KMS-11 (cell line): ENCODE results near the gene NDFIP1.

Source experiments
- H2AFZ ChIP-seq: fragments of 200-600 bp; sonication (generic); 2 replicates; pipeline ENCODE4 v1.6.1; 2016; ENCODE audit warnings: antibody characterized with exemption, mixed run types, low read depth
- H3K27ac ChIP-seq: fragments of 200-600 bp; sonication (generic); 2 replicates; pipeline ENCODE4 v1.6.1; 2016; ENCODE audit warnings: mild to moderate bottlenecking, mixed run types
- H3K27me3 ChIP-seq: fragments of 200-600 bp; sonication (generic); 2 replicates; pipeline ENCODE4 v1.6.1; 2017; ENCODE audit warnings: mild to moderate bottlenecking, low read depth, mixed run types, moderate library complexity; ENCODE audit not compliant: insufficient read depth
- H3K36me3 ChIP-seq: fragments of 200-600 bp; sonication (generic); 2 replicates; pipeline ENCODE4 v1.6.1; 2017; ENCODE audit warnings: mild to moderate bottlenecking, mixed run types; ENCODE audit not compliant: insufficient read depth
- H3K4me1 ChIP-seq: fragments of 200-600 bp; sonication (generic); 2 replicates; pipeline ENCODE4 v1.6.1; 2016; ENCODE audit warnings: mild to moderate bottlenecking, low read depth, mixed run types; ENCODE audit not compliant: poor library complexity, severe bottlenecking
- H3K4me2 ChIP-seq: fragments of 200-600 bp; sonication (generic); 2 replicates; pipeline ENCODE4 v1.7.0; 2016; ENCODE audit warnings: mild to moderate bottlenecking, mixed run types
- H3K4me3 ChIP-seq: fragments of 200-600 bp; sonication (generic); IDR thresholded peaks from 2 replicates; pipeline ENCODE4 v1.6.1; 2017; ENCODE audit warnings: low read depth, low read length, mixed read lengths; ENCODE audit not compliant: insufficient read depth
- H3K79me2 ChIP-seq: fragments of 200-600 bp; sonication (generic); 2 replicates; pipeline ENCODE4 v1.6.1; 2016; ENCODE audit warnings: low read depth, mixed run types; ENCODE audit not compliant: insufficient read depth
- H3K9ac ChIP-seq: fragments of 200-600 bp; sonication (generic); 2 replicates; pipeline ENCODE4 v1.6.1; 2016; ENCODE audit warnings: mild to moderate bottlenecking, mixed run types
- H4K20me1 ChIP-seq: fragments of 200-600 bp; sonication (generic); 2 replicates; pipeline ENCODE4 v1.6.1; 2016; ENCODE audit warnings: mild to moderate bottlenecking, mixed run types; ENCODE audit not compliant: insufficient read depth
- CTCF ChIP-seq: fragments of 200-600 bp; sonication (generic); conservative IDR thresholded peaks from 2 replicates; pipeline ENCODE4 v1.6.1; 2017; ENCODE audit warnings: low read depth, mild to moderate bottlenecking, antibody characterized with exemption, low read length, moderate library complexity, mixed read lengths

The NDFIP1 gene

GRCh38 chr5:142108432-142109330 is at the start of gene NDFIP1:
Gene NDFIP1, plus strand, starts transcription at chr5:142108779. Its CDS starts 196 bp downstream, at chr5:142108975.
- H3K4me2 ChIP-seq = peak within 1 kb of the TSS; percentile 98
- peak within 1 kb of the TSS; percentile 91 for H2AFZ ChIP-seq
- H3K4me1 ChIP-seq = peaks cover 49% of the 10 kb centered on the region
- no peak for TF ChIP-seq CTCF
- peak within 1 kb of the TSS; percentile 89 for H3K9ac ChIP-seq
- no peaks in the 10 kb centered on the region for H3K27me3 ChIP-seq
- no peaks in the 10 kb centered on the region for H4K20me1 ChIP-seq
- H3K36me3 ChIP-seq = no peaks in the 10 kb centered on the region
- peak within 1 kb of the TSS; percentile 88 for H3K27ac ChIP-seq
- H3K79me2 ChIP-seq = peaks cover 46% of the 10 kb centered on the region
- H3K4me3 ChIP-seq = no peak within 1 kb of the TSS

GRCh38 chr5:142059304-142059940 is 49.2 kb upstream of the NDFIP1 start:
- Histone ChIP-seq H3K4me3 (no peak overlapping the region), H2AFZ (no peak overlapping the region), H3K27ac (no peak overlapping the region), H3K27me3 (no peaks in the 10 kb centered on the region), H3K79me2 (no peaks in the 10 kb centered on the region), H3K4me1 (no peaks in the 10 kb centered on the region), H3K36me3 (no peaks in the 10 kb centered on the region), H3K4me2 (no peak overlapping the region), H4K20me1 (no peaks in the 10 kb centered on the region), H3K9ac (no peak overlapping the region)
- TF ChIP-seq CTCF = no peak

- no peaks in the 10 kb centered on the region for H3K27me3 ChIP-seq
- H3K4me1 ChIP-seq = no peaks in the 10 kb centered on the region
- H4K20me1 ChIP-seq = no peaks in the 10 kb centered on the region
- no peak overlapping the region for H3K27ac ChIP-seq
- TF ChIP-seq CTCF = no peak
- no peaks in the 10 kb centered on the region for H3K36me3 ChIP-seq
- H3K79me2 ChIP-seq = no peaks in the 10 kb centered on the region
- no peak overlapping the region for H3K9ac ChIP-seq
- no peak overlapping the region for H2AFZ ChIP-seq
- no peak overlapping the region for H3K4me3 ChIP-seq
- no peak overlapping the region for H3K4me2 ChIP-seq
Measured at GRCh38 chr5:142063376-142063775, 45.2 kb upstream of the NDFIP1 start.

- H3K4me1 ChIP-seq = no peaks in the 10 kb centered on the region
- H3K79me2 ChIP-seq = no peaks in the 10 kb centered on the region
- no peaks in the 10 kb centered on the region for H4K20me1 ChIP-seq
- no peak overlapping the region for H3K27ac ChIP-seq
- no peak overlapping the region for H3K4me3 ChIP-seq
- H3K36me3 ChIP-seq = no peaks in the 10 kb centered on the region
- no peak overlapping the region for H2AFZ ChIP-seq
- H3K27me3 ChIP-seq = no peaks in the 10 kb centered on the region
- H3K9ac ChIP-seq = no peak overlapping the region
- no peak for TF ChIP-seq CTCF
- no peak overlapping the region for H3K4me2 ChIP-seq
Measured at GRCh38 chr5:142063878-142064331, 44.7 kb upstream of the NDFIP1 start.
